SIG-M5 treated with dmso at 0.1 percent for 504 hours (cell line): Measurements from ENCODE around the gene DDA1.
A peak's percentile ranks its signal among the peaks of the same experiment; 100 is the strongest.
"Not testable (repeated sequence)": the region's sequence is repeated elsewhere in the genome, so short reads cannot be mapped to it uniquely, and the experiment has no call there.

Experiments
- DNase-seq: peaks from one replicate; lab custom pipeline; 2025; ENCODE audit not compliant: unreplicated experiment; lab: John Stamatoyannopoulos, UW

The DDA1 gene

DNA sequence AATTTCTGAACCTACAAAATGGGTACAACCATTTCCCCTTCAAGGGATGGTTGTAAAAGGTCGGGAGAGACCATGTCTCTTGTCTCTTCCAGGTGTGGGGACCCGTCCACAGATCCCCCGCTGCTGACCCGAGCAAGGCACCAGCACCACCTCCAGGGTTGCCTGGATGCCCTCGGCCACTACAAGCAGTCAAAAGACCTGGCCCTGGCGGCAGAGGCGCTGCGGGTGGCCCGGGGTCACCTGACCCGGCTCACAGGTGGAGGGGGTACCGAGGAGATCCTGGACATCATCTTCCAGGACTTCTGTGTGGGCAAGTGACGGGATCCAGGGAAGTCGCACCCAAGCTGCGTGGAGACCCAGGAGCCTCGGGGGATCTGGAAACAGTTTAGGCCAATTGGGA is 32.0 kb downstream of the DDA1 start:
- DNase-seq: no peak

DNA sequence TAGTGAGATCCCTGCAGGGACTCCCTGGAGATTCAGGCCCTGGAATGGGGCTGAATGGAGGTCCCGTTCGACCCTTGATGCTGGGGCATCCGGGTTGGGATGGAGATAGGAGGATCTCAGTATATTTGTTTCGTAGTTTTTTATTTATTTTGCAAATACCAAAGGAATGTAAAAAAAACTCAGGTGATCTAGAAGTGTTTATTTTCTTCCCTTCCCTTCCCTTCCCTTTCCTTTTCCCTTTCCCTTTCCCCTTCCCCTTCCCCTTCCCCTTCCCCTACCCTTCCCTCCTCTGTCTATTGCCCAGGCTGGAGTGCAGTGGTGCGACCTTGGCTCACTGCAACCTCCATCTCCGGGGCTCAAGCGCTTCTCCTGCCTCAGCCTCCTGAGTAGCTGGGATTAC is 32.5 kb downstream of the DDA1 start:
- no peak for DNase-seq

DNA sequence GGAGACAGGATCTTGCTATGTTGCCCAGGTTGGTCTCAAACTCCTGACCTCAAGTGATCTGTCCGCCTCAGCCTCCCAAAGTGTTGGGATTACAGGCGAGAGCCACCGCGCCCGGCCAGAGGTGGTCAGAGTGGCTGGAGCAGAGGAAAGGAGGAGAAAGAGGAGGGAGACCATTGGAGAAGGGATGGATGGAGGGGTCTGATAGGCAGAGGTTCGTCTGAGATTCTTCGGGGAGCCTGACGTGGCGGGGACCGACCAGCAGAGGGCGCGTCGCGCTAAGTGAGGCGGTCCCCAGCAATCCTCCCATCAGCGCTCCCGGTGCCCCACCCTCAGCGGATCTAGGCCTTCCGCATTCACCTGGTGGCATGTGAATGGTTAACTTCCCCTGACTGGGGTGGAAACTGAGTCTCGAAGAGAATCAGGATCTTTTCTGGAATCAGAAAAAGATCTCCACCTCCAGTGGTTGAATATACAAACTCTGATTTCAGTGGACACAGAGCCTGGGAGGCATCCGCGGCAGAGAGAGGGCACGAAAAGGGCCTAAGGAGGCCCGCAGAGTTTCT is 36.8 kb downstream of the DDA1 start:
- peak; percentile 51 for DNase-seq

DNA sequence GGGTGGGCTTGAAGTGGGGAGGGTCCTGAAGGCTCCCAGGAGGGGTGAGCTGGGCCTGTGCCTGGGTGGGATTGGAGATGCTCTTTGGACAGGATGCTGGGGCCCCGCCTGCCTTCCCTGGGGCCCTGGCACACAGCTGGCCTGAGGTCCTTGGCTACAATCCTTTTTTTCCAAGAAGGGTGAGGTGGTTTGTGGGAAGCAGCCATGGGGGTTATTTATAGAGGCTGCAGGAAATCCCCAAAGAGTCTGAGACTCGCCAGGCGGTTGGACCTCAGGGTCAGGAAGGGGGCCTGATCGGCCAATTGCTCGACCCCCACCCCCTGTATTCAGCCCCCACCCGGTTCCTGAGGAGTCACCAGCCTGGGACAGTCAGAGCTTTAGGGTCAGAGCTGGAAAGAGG is 38.0 kb downstream of the DDA1 start:
- DNase-seq: no peak

DNA sequence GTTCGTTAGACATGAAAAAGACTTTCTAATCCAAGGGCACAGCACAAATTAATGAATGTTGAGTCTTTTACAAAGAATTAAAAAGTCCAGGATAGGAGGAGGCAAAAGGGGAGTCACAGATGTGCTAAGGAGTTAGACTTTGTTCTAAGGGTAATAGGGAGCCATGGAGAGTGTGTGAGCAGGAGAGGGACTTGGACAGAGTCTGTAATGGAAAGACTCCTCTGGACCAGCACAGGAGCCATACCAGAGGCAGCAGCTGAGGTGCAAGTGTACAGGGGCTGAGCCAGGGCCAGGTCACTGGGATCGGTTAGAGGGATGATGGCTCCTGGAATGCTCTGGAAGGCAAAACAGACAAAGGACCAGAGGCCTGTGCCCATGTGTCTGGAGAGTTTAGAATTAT is 38.5 kb downstream of the DDA1 start:
- DNase-seq: no peak

DNA sequence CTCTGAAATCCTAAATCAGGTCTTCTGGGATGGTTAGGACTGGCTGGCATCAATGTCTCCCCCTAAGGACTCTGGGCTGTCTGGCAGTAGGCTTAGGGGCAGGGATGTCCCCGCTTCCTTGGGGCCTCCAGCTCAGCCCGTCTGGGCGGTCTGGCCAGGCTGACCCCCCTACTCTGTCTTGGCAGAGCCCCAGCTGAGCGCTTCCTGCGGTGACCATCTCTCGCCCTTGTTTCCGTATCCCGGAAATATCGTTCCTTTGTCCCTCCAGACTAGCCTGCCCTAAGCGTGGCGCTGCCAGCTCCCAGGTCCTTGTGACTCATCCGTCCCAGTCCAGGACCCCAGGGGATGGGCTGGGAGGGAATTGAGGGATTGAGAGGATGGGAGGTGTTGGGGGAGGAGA is 39.3 kb downstream of the DDA1 start:
- DNase-seq: no peak

DNA sequence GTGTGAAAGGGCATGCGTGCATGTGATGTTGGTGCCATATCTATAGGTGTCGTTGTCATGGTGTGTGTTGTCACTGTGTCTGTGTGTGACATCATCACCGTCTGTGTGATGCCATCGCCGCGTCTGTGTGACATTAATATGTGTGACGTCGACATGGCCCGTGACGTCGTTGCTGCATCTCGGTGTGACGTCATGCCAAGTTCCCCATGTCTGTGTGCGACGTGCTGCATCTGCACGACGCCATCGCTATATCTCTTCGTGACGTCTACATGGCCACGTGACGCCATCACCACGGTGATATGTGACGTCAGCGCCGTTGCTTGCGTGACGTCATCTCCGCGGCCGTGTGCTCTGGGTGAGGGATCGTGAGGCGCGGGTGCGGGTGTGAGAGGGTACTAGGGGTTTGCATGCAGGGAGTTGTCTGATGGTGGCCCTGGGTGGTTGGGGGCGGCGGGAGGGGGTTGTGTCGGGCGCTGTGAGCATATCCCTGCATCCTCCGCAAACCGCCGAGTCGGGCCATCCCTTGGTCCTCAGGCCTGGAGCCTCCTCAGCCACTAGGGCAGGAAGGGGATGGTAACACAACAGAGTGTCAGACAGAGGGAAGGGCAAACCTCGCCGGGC is 42.6 kb downstream of the DDA1 start:
- DNase-seq: no peak

DNA sequence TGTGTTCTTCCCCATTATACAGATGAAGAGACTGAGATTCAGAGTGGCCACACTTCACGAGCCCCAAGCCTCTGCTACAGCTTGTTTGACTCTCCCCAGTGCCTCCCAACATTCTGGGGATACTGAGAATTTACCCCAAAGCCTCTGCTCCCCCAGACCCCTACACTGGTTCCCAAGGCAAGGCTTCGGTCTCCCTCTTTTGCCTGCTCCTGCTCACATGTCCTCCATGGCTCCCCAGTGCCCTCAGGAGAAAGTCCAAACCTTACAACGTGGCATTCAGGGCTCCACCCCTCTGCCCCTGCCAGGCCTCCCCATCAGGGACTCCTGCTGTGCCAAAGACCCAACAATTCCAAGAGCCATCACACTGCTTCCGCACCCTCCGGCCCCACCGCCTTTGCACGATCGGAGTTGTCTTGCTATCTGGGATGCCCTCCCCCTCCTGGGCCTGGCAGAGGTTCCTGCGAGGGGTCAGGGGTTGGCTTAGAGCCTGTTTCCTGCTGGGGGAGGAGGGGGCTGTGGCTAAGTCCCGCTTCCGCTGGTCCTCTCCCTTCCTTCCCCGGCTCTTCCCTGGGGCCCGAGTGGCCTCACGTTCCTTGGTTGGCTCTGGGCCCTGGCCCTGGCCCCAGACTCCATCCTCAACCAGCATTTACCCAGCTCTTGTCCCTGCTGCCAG is 43.4 kb downstream of the DDA1 start:
- DNase-seq: no peak

DNA sequence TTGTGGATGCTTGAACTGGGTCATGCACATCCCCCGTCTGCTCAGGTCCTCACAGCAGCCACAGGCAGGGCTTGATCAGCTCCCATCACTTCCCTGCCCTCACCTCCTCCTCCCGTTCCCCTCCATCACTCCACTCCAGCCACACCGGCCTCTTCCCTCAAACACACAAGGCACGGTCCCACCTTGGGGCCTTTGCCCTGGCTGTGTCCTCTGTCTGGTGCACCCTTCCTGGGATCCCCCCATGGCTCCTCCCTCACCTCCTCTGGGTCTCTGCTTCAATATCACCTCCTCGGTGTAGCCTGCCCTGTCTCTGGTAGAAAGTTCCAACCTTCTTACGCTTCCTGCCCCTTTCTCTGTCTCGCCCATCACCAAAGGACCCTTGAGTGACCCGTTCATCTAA is 44.0 kb downstream of the DDA1 start:
- DNase-seq: no peak

DNA sequence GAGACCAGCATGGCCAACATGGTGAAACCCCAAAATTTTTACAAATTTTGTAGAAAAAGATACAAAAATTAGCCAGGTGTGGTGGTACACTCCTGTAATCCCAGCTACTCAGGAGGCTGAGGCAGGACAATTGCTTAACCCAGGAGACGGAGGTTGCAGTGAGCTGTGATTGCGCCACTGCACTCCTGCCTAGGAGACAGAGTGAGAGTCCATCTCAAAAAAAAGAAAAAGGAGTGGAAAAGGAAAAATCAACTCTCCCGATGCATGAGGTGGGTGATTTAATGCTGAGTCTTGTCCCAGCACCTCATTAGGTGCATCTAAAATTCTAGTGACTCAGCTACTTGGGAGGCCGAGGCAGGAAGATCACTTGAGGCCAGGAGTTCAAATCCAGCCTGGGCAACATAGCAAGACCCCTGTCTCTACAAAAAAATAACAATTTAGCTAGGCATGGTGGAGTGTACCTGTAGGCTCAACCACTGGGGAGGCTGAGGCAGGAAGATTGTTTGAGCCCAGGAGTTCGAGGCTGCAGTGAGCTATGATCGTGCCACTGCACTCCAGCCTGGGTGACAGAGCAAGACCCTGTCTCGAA is 47.8 kb downstream of the DDA1 start:
- no peak for DNase-seq

DNA sequence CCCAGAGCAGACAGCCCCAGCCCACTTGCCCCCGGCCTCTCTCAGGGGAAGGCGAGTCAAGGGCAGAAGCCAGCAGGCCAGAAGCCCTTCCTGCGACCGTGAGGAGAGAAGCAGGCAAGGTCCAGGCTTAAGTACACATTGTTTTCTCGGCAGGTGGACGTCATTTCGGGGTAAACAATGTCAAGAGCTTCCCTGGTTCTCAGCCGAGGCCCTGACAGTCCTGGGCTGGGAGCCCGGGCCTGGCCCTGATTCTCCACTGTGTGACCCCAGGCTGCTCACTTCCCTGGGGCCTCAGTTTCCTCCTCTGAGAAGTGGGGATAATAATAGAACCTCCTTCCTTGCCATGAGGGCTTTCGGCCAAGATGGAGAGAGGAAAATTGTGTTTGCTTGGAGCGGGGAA is 48.4 kb downstream of the DDA1 start:
- DNase-seq: no peak

DNA sequence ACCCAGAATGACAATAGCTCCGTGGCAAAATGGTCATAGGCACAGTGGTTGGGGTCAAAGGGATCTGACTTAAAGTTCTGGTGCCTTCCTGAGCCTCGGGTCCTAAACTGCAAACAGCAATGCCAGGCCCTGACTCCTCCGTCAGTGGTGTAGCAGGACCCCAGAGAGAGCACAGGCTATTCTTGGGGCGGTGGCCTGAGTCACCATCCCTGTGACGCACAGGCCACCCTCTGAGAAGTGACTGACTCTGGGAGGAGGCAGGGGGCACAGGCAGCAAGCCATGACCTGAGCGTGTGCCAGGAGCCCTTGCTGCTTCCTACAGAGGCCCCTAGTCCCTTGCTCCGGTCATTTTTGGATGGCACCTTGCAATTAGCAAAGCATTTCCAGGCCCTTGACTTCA is 49.0 kb downstream of the DDA1 start:
- DNase-seq: no peak

DNA sequence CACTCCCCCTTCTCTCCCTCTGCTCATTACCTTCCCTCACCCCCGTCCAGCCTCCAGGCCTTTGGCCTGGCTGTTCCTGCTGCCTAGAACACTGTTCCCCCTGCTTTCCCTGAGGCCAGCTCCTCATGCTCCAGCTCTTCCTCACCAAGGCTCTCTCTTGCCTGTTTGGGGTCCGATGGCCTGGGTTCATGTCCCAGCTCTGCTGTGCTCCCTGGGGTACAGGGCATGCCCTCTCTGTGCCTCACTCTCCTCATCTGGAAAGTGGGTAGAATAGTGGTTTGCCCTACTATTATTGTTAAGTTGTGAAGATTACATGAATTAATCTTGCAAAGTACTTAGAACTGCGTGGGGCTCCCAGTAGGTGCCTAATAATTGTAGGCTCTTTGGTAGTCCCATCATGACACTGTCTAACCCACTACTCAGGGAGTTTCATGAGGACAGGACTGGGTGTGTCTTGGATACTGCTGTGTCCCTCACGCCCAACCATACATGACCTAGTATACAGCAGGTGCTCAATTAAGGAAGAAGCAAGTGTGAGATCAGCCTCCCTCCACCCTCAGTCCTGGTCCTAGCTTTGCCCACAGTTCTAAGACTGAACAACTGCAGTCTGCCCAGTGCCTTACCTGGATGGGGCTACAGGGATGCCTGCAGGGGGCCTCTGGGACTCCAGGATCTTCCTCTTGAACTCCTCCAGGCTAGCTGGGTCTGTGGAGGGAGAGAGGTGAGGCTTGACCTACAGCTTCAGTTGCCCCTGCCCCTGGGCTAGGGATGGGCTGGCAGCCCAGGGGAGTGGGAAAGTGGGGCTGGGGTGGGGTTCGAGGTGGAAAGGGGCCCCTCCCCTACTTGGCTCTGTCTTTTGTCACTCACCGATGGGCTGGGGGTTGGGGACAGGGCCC is 50.8 kb downstream of the DDA1 start:
- no peak for DNase-seq

DNA sequence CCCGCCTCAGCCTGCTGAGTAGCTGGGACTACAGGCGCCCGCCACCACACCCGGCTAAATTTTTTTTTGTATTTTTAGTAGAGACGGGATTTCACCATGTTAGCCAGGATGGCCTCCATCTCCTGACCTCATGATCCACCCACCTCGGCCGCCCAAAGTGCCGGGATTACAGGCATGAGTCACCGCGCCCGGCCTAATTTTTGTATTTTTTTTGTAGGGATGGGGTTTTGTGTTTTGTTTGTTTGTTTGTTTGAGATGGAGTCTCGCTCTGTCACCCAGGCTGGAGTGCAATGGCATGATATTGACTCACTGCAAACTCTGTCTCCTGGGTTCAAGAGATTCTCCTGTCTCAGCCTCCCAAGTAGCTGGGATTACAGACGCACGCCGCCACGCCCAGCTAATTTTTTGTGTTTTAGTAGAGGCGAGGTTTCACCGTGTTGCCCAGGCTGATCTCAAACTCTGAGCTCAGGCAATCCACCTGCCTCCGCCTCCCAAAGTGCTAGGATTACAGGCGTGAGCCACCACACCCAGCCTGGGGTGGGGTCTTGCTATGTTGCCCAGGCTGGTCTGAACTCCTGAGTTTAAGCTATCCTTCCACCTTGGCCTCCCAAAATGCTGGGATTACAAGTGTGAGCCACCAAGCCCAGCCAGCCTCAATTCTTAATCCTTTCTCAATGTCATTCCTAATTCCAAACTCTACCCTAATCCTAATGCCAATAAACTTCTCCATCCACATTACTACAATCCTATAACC is 54.7 kb downstream of the DDA1 start:
- not testable (repeated sequence) for DNase-seq

DNA sequence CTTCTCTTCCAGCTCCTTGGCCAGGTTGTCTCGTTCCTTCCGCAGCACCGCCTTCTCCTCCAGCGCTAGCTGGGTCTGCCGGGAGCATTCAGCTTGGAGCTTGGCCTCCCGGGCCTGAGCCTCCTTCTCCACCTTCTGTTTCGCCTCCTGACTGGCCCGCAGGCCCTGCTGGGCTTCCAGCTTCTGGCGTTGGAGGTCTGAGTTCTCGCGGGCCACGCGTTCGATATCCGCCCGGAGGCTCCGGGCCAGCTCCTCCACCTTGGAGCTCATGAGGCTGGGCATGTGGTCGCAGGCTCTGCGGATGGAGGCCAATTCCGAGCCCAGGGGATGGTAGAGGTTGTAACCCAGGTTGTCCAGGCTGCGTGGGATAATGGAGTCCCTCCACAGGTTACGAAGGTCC is 56.0 kb downstream of the DDA1 start:
- DNase-seq: no peak

DNA sequence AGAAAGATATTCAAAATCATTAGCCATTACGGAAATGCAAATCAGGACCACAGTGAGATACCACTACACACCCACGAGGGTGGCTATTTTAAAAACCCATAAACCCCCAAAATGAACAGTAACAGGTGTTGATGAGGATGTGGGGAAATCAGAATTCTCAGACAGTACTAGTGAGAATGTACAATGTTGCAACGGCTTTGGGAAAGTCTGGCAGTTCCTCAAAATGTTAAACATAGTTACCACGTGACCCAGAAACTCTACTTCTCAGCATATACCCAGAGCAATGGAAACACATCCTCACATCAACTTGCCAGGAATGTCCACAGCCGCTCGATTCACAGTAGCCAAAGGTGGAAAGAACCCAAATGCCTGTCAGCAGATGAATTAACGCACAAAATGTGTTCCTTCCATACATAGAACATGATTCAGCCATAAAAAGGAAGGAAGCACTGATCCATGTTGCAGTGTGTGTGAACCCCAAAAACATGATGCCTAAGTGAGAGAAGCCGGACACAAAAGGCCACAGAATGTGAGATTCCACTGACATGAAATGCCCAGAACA is 60.7 kb downstream of the DDA1 start:
- peak; percentile 92 for DNase-seq
